KMS-11 (cell line): Measurements from ENCODE around the gene FAM13A.
"Not testable (repeated sequence)": the region's sequence is repeated elsewhere in the genome, so short reads cannot be mapped to it uniquely, and the experiment has no call there.

Experiments
- H2AFZ ChIP-seq: fragments of 200-600 bp; sonication (generic); 2 replicates; pipeline ENCODE4 v1.6.1; 2016; ENCODE audit warnings: antibody characterized with exemption, mixed run types, low read depth
- H3K27ac ChIP-seq: fragments of 200-600 bp; sonication (generic); 2 replicates; pipeline ENCODE4 v1.6.1; 2016; ENCODE audit warnings: mild to moderate bottlenecking, mixed run types
- H3K27me3 ChIP-seq: fragments of 200-600 bp; sonication (generic); 2 replicates; pipeline ENCODE4 v1.6.1; 2017; ENCODE audit warnings: mild to moderate bottlenecking, low read depth, mixed run types, moderate library complexity; ENCODE audit not compliant: insufficient read depth
- H3K36me3 ChIP-seq: fragments of 200-600 bp; sonication (generic); 2 replicates; pipeline ENCODE4 v1.6.1; 2017; ENCODE audit warnings: mild to moderate bottlenecking, mixed run types; ENCODE audit not compliant: insufficient read depth
- H3K4me1 ChIP-seq: fragments of 200-600 bp; sonication (generic); 2 replicates; pipeline ENCODE4 v1.6.1; 2016; ENCODE audit warnings: mild to moderate bottlenecking, low read depth, mixed run types; ENCODE audit not compliant: poor library complexity, severe bottlenecking
- H3K4me2 ChIP-seq: fragments of 200-600 bp; sonication (generic); 2 replicates; pipeline ENCODE4 v1.7.0; 2016; ENCODE audit warnings: mild to moderate bottlenecking, mixed run types
- H3K4me3 ChIP-seq: fragments of 200-600 bp; sonication (generic); IDR thresholded peaks from 2 replicates; pipeline ENCODE4 v1.6.1; 2017; ENCODE audit warnings: low read depth, low read length, mixed read lengths; ENCODE audit not compliant: insufficient read depth
- H3K79me2 ChIP-seq: fragments of 200-600 bp; sonication (generic); 2 replicates; pipeline ENCODE4 v1.6.1; 2016; ENCODE audit warnings: low read depth, mixed run types; ENCODE audit not compliant: insufficient read depth
- H3K9ac ChIP-seq: fragments of 200-600 bp; sonication (generic); 2 replicates; pipeline ENCODE4 v1.6.1; 2016; ENCODE audit warnings: mild to moderate bottlenecking, mixed run types
- H4K20me1 ChIP-seq: fragments of 200-600 bp; sonication (generic); 2 replicates; pipeline ENCODE4 v1.6.1; 2016; ENCODE audit warnings: mild to moderate bottlenecking, mixed run types; ENCODE audit not compliant: insufficient read depth
- CTCF ChIP-seq: fragments of 200-600 bp; sonication (generic); conservative IDR thresholded peaks from 2 replicates; pipeline ENCODE4 v1.6.1; 2017; ENCODE audit warnings: low read depth, mild to moderate bottlenecking, antibody characterized with exemption, low read length, moderate library complexity, mixed read lengths

The FAM13A gene

GRCh38 chr4:88998001-88998400 is 59.0 kb downstream of the FAM13A start:
- TF ChIP-seq CTCF = no peak
- H2AFZ ChIP-seq = no peak overlapping the region
- H3K4me1 ChIP-seq = no peaks in the 10 kb centered on the region
- H3K27me3 ChIP-seq = no peaks in the 10 kb centered on the region
- H4K20me1 ChIP-seq = no peaks in the 10 kb centered on the region
- H3K9ac ChIP-seq = no peak overlapping the region
- no peak overlapping the region for H3K27ac ChIP-seq
- H3K4me2 ChIP-seq = no peak overlapping the region
- no peaks in the 10 kb centered on the region for H3K79me2 ChIP-seq
- H3K36me3 ChIP-seq = no peaks in the 10 kb centered on the region
- H3K4me3 ChIP-seq = no peak overlapping the region

- H3K36me3 ChIP-seq = no peaks in the 10 kb centered on the region
- H3K27me3 ChIP-seq = no peaks in the 10 kb centered on the region
- no peak overlapping the region for H3K27ac ChIP-seq
- no peak overlapping the region for H2AFZ ChIP-seq
- H4K20me1 ChIP-seq = no peaks in the 10 kb centered on the region
- no peak overlapping the region for H3K4me2 ChIP-seq
- H3K4me3 ChIP-seq = no peak overlapping the region
- H3K4me1 ChIP-seq = no peaks in the 10 kb centered on the region
- TF ChIP-seq CTCF = no peak
- H3K9ac ChIP-seq = no peak overlapping the region
- no peaks in the 10 kb centered on the region for H3K79me2 ChIP-seq
Measured at GRCh38 chr4:88995874-88996273, 61.1 kb downstream of the FAM13A start.

- H3K36me3 ChIP-seq, H3K27ac ChIP-seq, H3K27me3 ChIP-seq, H4K20me1 ChIP-seq, H3K79me2 ChIP-seq, H3K4me2 ChIP-seq, H3K4me1 ChIP-seq, H3K4me3 ChIP-seq, H3K9ac ChIP-seq, H2AFZ ChIP-seq: not testable (repeated sequence)
Measured at GRCh38 chr4:88995257-88995656, 61.7 kb downstream of the FAM13A start.

- Histone ChIP-seq H3K27me3 (no peaks in the 10 kb centered on the region), H3K9ac (no peak overlapping the region), H3K27ac (no peak overlapping the region), H3K4me2 (no peak overlapping the region), H3K79me2 (no peaks in the 10 kb centered on the region), H3K4me1 (no peaks in the 10 kb centered on the region), H2AFZ (no peak overlapping the region), H3K4me3 (no peak overlapping the region), H3K36me3 (no peaks in the 10 kb centered on the region), H4K20me1 (no peaks in the 10 kb centered on the region)
- no peak for TF ChIP-seq CTCF
Measured at GRCh38 chr4:88993246-88993645, 63.7 kb downstream of the FAM13A start.

- H3K9ac ChIP-seq = no peak overlapping the region
Measured at GRCh38 chr4:88991746-88992145, 65.2 kb downstream of the FAM13A start.

More at GRCh38 chr4:88991746-88992145, 65.2 kb downstream of the FAM13A start:
- Histone ChIP-seq H4K20me1 (no peaks in the 10 kb centered on the region), H2AFZ (no peak overlapping the region), H3K4me3 (no peak overlapping the region), H3K27ac (no peak overlapping the region), H3K36me3 (no peaks in the 10 kb centered on the region), H3K4me2 (no peak overlapping the region), H3K27me3 (no peaks in the 10 kb centered on the region), H3K4me1 (no peaks in the 10 kb centered on the region), H3K79me2 (no peaks in the 10 kb centered on the region)
- no peak for TF ChIP-seq CTCF
